NCI-H82 (cell line): ENCODE results near the gene MRPL1.
A peak's percentile ranks its signal among the peaks of the same experiment; 100 is the strongest.
"Not testable (repeated sequence)": the region's sequence is repeated elsewhere in the genome, so short reads cannot be mapped to it uniquely, and the experiment has no call there.

Experiments
- DNase-seq: peaks from one replicate; lab custom pipeline; 2025; lab: John Stamatoyannopoulos, UW

Gene MRPL1

DNA sequence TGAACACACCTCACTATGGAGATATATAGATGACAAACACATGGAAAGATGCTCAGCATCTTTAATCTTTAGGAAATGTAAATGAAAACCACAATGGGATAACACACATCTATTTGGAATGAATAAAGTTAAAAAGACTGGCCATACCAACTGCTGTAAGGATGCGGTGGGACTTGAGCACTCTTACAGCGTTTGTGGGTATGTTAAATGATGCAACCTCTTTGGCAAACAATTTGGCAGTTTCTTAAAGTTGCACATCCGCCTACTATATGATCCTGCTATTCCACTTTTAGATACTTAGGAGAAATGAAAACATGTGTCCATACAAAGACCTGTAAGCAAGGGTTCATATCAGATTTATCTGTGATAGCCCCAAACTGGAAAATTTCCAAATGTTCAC is 50.7 kb downstream of the MRPL1 start:
- DNase-seq, result no peak

DNA sequence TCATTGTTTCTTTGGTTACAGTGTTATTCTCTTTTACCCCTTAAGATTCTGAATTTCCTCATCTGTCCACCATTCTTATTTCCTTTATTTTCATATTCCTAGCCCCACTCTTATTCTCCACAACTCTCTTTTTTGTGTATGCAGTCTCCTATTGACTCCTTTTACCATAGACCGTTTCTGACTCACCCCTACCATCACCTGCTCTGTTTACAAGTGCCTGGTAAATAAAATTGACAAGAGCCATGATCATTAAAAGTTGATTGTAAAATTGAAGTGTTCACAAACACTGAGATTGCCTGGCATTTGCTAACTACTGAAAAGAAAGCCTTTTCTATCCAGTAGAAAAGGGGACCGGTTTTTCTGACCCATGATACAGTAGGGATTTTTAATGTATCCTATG is 54.4 kb downstream of the MRPL1 start:
- no peak for DNase-seq

DNA sequence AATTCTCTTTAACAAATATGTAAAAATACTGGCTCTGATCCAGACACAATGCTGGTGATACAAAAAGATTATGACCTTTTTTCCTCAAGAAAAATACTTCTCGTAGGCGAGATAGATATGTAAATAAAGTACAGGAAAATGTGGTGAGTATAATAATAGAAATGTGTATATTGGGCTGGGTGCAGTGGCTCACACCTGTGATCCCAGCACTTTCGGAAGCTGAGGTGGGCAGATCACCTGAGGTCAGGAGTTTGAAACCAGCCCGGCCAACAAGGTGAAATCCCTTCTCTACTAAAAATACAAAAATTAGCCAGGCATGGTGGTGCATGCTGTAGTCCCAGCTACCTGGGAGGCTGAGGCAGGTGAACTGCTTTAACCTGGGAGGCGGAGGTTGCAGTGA is 55.0 kb downstream of the MRPL1 start:
- no peak for DNase-seq

DNA sequence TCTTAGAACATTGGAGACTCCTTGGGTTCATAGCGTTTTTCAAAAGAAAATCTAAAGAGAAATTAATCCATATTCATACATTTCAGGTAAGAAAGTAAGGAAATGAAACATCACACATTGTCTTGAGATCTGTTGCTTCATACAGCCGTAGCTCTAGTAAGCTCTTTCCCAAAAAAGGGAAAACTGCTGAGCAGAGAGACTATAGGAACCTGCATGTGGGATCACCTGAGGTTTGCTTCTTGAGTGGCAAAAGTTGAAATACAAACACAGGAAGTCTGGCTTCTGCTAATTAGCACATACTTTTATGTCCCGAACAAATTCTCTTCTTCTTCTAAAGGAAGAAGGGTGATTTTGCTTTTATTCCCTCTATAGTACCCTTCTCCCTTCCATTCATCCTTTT is 57.7 kb downstream of the MRPL1 start:
- no peak for DNase-seq

DNA sequence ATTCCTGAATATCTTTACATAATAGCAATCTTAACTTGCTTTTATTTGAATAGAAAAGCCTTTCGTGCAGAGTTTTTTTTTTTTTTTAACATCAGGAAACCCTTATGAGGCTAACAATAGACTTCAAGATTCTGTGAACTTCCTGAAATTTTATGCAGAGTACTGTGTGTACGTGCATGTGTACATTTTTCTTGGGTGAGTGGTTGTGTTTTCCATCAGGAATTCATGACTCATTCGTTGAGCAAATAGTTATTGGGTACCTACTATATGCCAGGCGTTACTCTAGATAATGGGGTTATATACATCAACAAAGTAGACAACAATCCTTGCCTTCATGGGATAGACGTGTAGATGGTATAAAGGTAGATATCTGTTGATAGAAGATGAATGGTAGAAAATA is 59.1 kb downstream of the MRPL1 start:
- DNase-seq, result no peak

DNA sequence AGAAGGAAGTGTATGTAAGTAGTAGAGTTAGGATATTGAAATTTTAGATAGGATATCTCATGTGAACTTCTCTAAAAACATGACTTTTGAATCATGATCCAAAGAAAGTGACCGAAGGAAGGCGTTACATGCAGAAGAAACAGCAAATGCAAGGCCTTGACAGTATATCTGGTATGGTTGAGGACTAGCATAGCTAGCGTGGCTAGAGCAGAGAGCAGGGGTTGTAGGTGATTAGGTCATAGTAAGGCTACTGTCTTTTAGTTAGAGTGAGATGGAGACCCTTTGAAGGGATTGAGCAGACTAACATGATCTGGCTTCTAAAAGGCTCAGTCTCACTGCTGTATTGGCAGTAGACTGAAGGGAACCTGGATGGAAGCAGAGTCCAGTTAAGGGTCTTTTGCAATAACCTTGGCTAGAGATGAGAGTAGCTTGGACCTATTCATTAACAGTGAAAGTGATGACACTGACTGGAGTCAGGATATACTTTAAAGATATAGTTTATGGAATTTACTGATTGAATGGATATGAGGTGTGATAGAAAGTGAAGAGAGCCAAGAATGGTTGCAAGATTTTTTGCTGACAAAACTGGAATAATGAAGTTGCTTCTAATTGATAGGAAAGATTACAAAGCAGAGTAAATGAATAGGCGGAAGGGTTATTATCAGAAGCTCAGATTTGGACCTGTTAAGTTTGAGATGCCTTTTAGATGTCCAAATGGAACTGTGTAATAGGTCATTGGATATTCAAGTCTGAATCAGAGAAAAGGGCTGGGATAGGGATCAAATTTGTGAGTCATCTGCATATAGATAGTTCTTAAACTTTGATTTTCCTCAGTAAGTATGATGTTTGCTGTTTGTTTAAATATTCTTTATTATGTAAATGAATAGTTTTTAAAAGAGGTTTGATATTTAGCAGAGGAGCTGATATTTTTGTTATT is 59.8 kb downstream of the MRPL1 start:
- no peak for DNase-seq

DNA sequence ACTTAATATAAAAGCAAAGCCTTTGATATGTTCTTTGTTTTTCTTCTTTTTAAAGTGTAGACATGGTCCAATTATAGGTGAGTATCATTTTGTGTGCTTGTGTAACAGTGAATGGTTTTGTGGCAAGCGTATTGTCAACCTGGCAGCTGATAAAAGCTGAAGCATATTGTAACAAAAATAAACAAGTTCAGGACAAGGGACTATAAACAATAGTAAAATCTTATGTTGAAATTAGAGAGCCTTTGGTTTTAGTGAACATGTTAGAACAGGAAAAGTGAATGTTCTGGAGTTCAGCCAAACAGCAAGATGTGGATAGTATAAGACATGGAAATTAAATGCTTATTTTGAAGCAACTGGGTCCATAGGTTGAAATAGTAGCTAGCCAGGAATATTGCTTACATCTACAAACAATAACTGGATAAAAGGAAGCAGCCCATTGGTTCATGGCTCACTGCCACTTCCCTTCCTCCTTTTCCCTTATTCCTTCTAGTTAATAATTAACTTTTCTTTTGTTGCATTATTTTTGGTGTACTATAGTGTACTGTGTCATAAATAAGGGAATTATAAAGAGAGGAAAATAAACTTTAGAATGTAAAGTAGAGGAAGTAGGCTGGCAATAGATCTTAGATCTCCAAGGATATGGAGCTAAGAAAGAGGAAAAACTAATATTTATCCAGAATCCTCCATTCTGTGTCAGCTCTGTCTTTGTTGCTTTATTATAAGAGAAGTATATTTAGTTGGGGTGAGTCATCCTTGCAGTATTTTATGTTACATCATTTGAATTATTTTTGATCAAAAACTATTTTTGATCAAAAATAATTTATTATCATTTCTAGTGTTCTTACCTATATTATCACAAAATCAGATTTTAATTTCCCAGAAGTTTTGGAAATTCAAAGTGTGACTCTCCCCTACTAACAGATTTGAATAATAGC is 65.6 kb downstream of the MRPL1 start:
- no peak for DNase-seq

DNA sequence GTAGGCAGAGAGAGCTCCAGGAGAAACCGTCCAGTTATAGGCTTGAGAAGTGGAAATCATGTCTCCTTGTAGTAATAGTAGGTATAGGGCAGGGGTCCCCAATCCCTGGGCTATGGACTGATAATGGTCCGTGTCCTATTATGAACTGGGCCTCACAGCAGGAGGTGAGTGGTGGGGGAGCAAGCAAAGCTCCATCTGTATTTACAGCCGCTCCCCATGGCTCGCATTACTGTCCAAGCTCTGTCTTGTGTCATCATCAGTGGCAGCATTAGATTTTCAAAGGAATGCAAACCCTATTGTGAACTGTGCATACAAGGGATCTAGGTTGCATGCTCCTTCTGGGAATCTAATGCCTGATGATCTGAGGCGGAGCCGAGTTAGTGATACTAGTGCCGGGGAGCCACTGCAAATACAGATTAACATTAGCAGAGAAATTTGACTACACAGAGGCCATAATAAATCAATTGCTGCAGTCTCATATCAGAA is 67.6 kb downstream of the MRPL1 start:
- no peak for DNase-seq

DNA sequence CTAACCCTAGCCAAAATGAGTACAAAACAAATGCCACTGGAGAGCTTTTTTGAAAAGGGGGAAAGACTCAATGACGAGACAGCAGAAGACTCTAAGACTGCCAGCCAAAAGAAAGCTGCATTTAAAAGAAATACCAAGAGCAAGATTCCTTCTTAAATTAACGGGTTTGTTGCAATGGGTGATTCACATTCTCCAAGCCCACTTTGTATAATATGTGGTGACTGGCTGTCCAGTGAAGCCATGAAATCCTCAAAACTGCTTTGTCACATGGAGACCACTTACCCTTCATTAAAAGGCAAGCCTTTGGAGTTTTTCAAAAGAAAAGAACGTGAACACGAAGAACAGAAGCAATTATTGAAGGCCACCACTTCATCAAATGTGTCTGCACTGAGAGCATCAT is 68.2 kb downstream of the MRPL1 start:
- DNase-seq, result no peak

DNA sequence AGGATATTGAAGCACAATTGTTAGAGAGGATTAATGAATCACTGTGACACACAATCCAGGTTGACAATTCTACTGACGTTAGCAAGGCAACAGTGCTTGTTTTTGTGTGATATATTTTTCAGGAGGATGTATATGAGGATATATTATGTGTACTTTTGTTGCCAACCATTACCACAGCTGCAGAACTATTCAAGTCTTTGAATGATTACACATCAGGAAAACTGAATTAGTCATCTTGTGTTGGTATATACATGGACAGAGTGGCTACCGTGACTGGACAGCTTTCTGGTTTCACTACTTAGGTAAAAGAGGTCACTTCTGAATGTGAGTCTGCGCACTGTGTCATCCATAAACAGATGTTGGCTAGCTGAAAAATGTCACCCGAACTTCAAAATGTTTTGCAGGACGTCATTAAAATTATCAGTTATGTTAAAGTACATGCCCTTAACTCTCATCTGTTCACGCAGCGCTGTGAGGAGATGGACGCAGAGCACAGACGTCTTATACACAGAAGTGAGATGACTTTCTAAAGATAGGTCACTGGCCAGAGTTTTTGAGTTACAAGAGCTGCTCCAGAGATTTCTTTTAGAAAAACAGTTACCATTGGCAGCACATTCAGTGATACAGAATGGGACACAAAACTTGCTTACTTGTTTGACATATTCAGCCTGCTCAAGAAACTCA is 69.0 kb downstream of the MRPL1 start:
- no peak for DNase-seq

DNA sequence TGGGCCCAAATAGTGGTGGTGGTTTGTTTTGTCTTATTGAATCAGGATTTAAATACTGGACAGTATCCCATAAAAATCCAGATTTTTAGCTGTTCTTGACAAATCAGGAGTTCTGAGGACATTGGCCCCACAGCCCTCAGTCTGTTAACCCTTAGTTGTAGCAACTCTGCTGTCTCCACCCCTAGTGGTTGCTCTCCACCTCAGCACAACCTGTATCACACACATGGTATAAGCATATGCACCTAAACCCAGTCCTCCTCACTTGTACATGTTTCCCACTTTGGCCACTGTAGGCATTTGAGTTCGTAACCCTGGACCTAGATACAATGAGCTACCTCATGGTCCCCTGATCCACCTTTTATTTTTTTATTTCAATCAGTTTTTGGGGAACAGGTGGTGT is 75.9 kb downstream of the MRPL1 start:
- no peak for DNase-seq

DNA sequence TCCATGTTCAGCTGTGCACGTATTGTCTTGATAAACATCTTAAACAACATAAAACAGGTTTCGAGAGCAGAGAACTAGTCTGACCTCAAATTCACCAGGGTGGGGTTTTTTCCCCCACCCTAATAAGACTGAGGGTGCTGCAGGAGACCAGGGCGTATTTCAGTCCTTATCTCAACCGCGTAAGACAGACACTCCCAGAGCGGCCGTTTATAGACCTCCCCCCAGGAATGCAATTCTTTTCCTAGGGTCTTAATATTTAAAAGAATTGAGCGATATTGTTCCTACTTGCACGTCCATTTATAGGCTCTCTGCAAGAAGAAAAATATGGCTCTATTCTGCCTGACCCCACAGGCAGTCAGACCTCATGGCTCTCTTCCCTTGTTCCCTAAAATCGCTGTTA is 83.3 kb downstream of the MRPL1 start:
- not testable (repeated sequence) for DNase-seq

DNA sequence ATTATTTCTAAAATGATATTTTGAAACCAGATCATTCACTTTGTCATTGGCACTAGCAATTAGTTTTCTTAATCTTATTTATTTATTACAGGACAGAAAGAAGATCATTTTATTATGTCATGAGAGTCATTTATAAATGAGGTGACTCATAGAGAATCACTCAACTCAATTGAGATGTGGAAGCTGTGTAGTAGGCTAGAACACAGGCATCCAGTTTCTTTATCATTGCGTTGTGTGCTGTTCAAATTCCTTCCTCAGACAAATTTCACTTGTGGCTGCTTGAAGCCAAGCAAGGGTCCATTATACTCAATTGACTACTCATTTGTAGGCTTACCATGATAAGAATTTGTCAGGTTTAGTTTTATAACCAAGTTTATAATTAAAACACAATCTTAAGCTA is 87.6 kb downstream of the MRPL1 start:
- no peak for DNase-seq

DNA sequence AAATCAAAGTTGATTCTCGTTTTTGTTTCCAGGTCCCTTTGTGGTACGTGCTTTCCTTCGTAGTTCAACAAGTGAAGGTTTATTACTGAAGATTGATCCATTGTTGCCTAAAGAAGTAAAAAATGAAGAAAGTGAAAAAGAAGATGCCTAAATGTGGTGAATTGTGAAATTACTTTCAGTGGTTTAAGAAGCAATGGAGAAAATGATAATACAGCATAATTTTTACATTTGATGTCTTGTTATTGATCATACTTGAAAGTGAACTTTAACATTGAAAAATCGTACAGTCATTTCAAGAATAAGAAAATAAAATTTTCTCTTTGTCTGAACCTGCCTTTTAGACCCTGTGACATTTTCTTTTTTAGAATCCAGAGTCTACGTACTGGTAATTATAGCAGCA is 89.8 kb downstream of the MRPL1 start:
- DNase-seq, result no peak

DNA sequence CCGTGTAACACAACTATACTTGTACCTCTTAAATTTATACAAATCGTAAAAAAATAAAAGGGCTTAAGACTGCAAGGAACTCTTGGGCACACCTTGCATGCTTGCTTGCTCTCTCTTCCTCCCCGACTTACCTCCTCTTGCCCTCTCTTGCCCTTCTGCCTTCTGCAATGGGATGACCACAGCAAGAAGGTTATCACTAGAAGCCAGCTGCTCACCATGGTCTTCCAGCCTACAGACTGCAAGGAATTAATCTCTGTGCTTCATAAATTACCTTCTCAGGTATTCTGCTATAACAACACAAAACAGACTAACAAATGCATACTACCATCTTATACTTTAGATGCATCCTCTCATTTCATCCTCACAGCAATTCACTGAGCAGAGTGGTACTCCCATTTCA is 92.1 kb downstream of the MRPL1 start:
- DNase-seq, result no peak

DNA sequence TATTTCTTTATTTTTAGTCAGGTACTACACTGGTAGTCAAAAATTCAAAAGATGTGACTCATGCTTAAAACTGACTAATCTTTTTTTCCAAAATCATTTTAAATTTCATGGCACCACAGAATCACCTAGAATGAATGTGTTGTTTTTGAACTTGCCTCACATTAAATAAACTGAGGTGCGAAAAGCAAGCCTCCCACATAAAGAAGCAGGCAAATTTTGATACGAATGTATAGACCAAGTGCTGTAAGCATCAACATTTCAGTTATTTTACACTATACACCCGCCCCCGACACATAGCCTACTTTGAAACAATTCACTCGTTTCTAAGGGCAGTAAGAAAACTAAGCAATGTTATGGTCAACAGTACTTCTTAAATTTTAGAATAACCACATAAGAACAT is 94.3 kb downstream of the MRPL1 start:
- DNase-seq, result no peak

DNA sequence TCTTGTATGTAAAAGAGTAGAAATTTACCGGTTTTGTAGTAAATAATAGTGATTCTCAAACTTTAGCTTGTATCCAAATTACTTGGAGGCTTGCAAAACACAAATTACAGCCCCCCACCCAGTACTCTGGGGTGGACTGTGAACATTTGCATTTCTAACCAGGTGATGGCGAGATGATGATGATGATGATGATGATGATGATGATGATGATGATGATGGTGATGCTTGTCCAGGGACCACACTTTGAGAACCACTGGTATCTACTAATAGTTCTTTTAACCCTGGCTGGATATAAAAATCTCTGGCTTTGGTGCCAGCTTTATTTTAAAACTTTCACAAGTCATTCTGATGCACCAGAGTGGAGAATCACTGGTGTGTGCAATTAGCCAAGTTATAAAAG is 96.3 kb downstream of the MRPL1 start:
- no peak for DNase-seq

DNA sequence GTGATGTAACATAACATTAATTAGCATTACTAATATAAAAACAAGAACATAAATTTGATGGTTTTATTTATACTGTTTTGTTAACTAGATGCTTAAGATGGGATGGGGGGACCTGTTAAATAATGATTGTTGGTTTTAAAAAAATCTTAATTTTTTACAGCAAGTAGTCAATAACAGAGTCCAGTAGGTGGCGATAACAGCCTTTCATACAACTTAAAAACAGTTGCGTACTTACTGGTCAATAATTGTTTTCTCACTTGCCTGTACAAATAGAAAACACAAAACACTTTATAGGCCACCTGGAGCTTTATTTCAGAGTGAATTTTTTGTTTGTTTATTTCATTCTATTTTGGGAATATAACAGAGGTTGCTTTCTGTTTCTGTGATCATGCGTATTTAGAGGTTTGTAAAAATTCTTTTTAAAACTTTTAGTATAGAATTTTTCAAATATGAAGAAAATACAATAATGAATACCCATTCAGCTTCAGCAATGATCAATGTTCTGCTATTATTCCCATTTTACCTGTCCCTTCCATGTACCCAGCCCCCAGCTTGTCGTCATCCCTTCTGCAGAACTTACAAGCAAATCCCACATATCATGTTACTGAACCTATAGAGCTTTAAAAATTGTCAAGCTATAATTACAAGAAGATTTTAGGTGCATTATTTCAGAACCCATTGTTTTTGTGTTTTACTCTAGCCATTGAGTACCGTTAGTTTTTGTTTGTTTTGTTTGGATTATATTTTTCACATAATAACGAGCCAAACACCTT is 97.1 kb downstream of the MRPL1 start:
- DNase-seq, result peak; percentile 83

DNA sequence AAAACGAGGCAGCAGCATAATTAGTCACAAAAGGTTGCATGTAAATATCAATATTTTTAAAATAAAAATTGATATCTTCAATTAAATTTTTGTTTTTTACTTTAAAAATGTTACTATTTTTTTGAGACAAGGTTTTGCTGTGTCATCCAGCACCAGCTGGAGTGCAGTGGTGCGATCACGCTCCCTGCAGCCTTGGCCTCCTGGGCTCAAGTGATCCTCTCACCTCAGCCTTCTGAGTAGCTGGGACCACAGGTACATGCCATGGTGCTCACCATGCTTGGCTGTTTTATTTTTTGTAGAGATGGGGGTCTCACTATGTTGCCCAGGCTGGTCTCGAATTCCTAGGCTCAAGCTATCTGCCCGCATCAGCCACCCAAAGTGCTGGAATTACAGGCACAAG is 97.7 kb downstream of the MRPL1 start:
- no peak for DNase-seq

DNA sequence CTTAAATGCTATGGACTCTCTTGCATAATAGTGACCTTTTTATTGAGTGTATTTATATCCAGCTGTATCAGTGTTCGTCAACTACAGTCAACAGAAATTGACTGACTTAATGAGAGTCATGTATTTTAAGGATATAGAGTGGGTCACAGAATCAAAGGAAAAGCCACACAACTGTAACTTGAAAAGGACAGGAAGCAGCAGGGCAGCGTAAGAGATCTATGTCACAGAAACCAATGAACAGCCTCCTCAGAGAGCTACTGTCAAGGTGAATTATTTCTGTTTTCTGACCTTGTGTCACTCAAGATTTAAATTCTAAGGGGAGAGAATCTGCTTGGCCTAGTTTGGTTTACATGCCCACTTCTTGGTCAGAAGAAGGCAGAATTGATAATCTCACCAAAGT is 100.4 kb downstream of the MRPL1 start:
- no peak for DNase-seq

DNA sequence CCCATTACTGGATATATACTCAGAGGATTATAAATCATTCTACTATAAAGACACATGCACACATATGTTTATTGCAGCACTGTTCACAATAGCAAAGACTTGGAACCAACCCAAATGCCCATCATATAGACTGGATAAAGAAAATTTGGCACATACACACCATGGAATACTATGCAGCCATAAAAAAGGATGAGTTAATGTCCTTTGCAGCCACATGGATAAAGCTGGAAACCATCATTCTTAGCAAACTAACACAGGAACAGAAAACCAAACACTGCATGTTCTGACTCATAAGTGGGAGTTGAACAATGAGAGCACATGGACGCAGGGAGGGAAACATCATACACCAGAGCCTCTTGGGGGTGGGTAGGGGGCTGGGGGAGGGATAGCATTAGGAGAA is 111.0 kb downstream of the MRPL1 start:
- DNase-seq, result not testable (repeated sequence)
